HEK293T (cell line): ENCODE measurements around the gene HIGD1A.
"Not testable (repeated sequence)": the region's sequence is repeated elsewhere in the genome, so short reads cannot be mapped to it uniquely, and the experiment has no call there.

ENCODE experiments used
- ARNT ChIP-seq: fragments of 450-650 bp; IDR thresholded peaks from 2 replicates; pipeline ENCODE4 v1.6.1; 2017; ENCODE audit warnings: mild to moderate bottlenecking
- BHLHE40 ChIP-seq: fragments of 450-650 bp; IDR thresholded peaks from 2 replicates; pipeline ENCODE4 v1.6.1; 2016; ENCODE audit warnings: mild to moderate bottlenecking, moderate library complexity, borderline replicate concordance
- FOXM1 ChIP-seq: fragments of 450-650 bp; IDR thresholded peaks from 2 replicates; pipeline ENCODE4 v1.6.1; 2017; ENCODE audit warnings: mild to moderate bottlenecking, borderline replicate concordance
- HDGF ChIP-seq: fragments of 450-650 bp; IDR thresholded peaks from 2 replicates; pipeline ENCODE4 v1.6.1; 2017; ENCODE audit warnings: antibody characterized with exemption, borderline replicate concordance
- NFRKB ChIP-seq: fragments of 450-650 bp; IDR thresholded peaks from 2 replicates; pipeline ENCODE4 v1.6.1; 2016; ENCODE audit warnings: mild to moderate bottlenecking, moderate library complexity
- SP1 ChIP-seq: fragments of 450-650 bp; IDR thresholded peaks from 2 replicates; pipeline ENCODE4 v1.6.1; 2017
- SUZ12 ChIP-seq: fragments of 450-650 bp; IDR thresholded peaks from 2 replicates; pipeline ENCODE4 v1.6.1; 2016; ENCODE audit warnings: mild to moderate bottlenecking
- TARDBP ChIP-seq: fragments of 450-650 bp; IDR thresholded peaks from 2 replicates; pipeline ENCODE4 v1.6.1; 2016
- TF ChIP-seq, protein P1 (sequence below): fragments of 450-650 bp; IDR thresholded peaks from 2 replicates; pipeline ENCODE4 v1.6.1; 2016

GRCh38 chr3:42811118-42811883 is 7.0 kb upstream of the HIGD1A start:
- not testable (repeated sequence) for TF ChIP-seq ARNT, SP1, BHLHE40, FOXM1, NFRKB, HDGF, SUZ12, TARDBP
- TF ChIP-seq, protein P1, sequence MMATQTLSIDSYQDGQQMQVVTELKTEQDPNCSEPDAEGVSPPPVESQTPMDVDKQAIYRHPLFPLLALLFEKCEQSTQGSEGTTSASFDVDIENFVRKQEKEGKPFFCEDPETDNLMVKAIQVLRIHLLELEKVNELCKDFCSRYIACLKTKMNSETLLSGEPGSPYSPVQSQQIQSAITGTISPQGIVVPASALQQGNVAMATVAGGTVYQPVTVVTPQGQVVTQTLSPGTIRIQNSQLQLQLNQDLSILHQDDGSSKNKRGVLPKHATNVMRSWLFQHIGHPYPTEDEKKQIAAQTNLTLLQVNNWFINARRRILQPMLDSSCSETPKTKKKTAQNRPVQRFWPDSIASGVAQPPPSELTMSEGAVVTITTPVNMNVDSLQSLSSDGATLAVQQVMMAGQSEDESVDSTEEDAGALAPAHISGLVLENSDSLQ = not testable (repeated sequence)
